B cell (primary cell): ENCODE measurements around the gene BCL2L15.

ENCODE experiments used
- EZH2 ChIP-seq: IDR thresholded peaks from 2 replicates; pipeline ENCODE4 v1.6.1; 2012; ENCODE audit warnings: borderline replicate concordance, low read depth, mild to moderate bottlenecking, moderate library complexity, low read length; ENCODE audit not compliant: insufficient read depth, poor library complexity, severe bottlenecking
- TF ChIP-seq, protein P1 (sequence below): fragments of 200-600 bp; IDR thresholded peaks from one replicate; pipeline ENCODE4 v1.8.0; 2022; ENCODE audit warnings: antibody characterized with exemption, mild to moderate bottlenecking

DNA sequence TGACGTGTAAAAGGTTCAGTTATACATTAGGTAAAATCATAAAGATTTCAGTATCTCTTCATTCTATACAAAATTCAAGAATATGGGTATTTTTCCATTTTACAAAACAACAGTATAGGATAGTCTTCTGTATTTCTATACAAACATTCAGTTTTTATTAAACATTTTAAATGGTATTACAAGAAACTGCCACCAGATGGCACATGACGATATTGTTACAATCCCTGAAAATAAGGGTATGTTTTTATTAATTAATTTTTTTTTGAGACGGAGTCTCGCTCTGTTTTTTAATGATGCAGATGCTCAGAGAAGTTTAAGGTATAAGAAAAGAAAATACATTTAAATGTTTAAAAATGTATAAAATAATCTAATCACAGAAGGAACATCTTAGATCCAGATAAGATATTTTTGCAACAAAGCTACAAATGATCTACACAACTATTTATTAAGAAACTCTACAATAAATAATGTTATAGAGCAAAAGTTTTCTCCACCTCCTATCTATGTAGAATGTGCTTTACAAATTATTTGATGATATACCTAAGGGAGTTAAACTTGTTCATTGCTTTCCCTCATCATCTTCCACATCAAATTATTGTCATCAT lies 51.6 kb downstream of the BCL2L15 start:
- TF ChIP-seq, protein P1, sequence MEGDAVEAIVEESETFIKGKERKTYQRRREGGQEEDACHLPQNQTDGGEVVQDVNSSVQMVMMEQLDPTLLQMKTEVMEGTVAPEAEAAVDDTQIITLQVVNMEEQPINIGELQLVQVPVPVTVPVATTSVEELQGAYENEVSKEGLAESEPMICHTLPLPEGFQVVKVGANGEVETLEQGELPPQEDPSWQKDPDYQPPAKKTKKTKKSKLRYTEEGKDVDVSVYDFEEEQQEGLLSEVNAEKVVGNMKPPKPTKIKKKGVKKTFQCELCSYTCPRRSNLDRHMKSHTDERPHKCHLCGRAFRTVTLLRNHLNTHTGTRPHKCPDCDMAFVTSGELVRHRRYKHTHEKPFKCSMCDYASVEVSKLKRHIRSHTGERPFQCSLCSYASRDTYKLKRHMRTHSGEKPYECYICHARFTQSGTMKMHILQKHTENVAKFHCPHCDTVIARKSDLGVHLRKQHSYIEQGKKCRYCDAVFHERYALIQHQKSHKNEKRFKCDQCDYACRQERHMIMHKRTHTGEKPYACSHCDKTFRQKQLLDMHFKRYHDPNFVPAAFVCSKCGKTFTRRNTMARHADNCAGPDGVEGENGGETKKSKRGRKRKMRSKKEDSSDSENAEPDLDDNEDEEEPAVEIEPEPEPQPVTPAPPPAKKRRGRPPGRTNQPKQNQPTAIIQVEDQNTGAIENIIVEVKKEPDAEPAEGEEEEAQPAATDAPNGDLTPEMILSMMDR = peak; percentile 86
- no peak for TF ChIP-seq EZH2
